GM18868 (cell line): ENCODE measurements around the gene PRR19.

Source experiments
- ATAC-seq: cut with Tn5 transposase; IDR thresholded peaks from one replicate; pipeline ENCODE4 v1.9.1; 2021; ENCODE audit warnings: mild to moderate bottlenecking, moderate library complexity; ENCODE audit not compliant: unreplicated experiment

The PRR19 gene

GRCh38 chr19:42344336-42344893, 42.5 kb downstream of the PRR19 start:
- no peak for ATAC-seq

GRCh38 chr19:42345191-42345812, 43.4 kb downstream of the PRR19 start:
- no peak for ATAC-seq

- no peak for ATAC-seq
Measured at GRCh38 chr19:42348211-42348610, 46.3 kb downstream of the PRR19 start.

GRCh38 chr19:42349378-42350107, 47.6 kb downstream of the PRR19 start:
- ATAC-seq, result no peak

GRCh38 chr19:42350417-42350816, 48.5 kb downstream of the PRR19 start:
- ATAC-seq, result no peak

- no peak for ATAC-seq
Measured at GRCh38 chr19:42351079-42351735, 49.3 kb downstream of the PRR19 start.

GRCh38 chr19:42352301-42353259, 50.6 kb downstream of the PRR19 start:
- no peak for ATAC-seq

- no peak for ATAC-seq
Measured at GRCh38 chr19:42353341-42354015, 51.5 kb downstream of the PRR19 start.

GRCh38 chr19:42355896-42356295, 54.0 kb downstream of the PRR19 start:
- no peak for ATAC-seq

GRCh38 chr19:42356686-42357085, 54.8 kb downstream of the PRR19 start:
- no peak for ATAC-seq

- no peak for ATAC-seq
Measured at GRCh38 chr19:42357290-42357689, 55.4 kb downstream of the PRR19 start.
